Measurements from ENCODE around the gene DENR. TPM values are rescaled to one million over a fixed set of nuclear protein-coding genes. Genes with fewer than 3 reads are reported as not detected.
A peak's percentile ranks its signal among the peaks of the same experiment; 100 is the strongest.

Gene DENR
- total and polyA plus RNA-seq, 2 of the 13 experiments (the other 11 are each of a cell fraction or from before 2014, with no cell fraction given) = 30.0 to 59.1 TPM

GRCh38 chr12:122730215-122731014, 22.2 kb upstream of the DENR start, which contains the start of gene HCAR1:
TSS of gene HCAR1 (minus strand) at chr12:122730844. CDS start at chr12:122730339, 505 bp downstream.
- peaks cover 73% of the 10 kb centered on the region for H3K4me1 ChIP-seq (ENCODE audit: insufficient read depth, low read length)
- CTCF ChIA-PET (ENCODE audit: low intra/inter-chr PET ratio, low total read pairs) = no interaction called here
- peak within 1 kb of the TSS; percentile 68 to 80 (median 76) for H3K4me3 ChIP-seq (replicated peaks in 1 of 3; ENCODE audit: insufficient read depth in 1 of 3, low read depth in 2 of 3, low read length in 3 of 3)
- WGBS (ENCODE audit: low lambda C conversion rate) = 3% methylated on average over 19 of the region's 32 CpGs
- H3K27me3 ChIP-seq (ENCODE audit: control insufficient read depth in 1 of 2, insufficient read depth in 2 of 2, low read length in 2 of 2) = no peaks in the 10 kb centered on the region
- no peaks in the 10 kb centered on the region for H3K36me3 ChIP-seq (replicated peaks in 1 of 2; ENCODE audit: control insufficient read depth in 1 of 2, insufficient read depth in 2 of 2, low read length in 2 of 2)
- H3K9me3 ChIP-seq (ENCODE audit: low read length) = no peaks in the 10 kb centered on the region
- ATAC-seq (peak; percentile 83), DNase-seq (ENCODE audit: low spot score) (peak; percentile 40), FAIRE-seq (peak; percentile 34)
- H3K79me2 ChIP-seq (ENCODE audit: insufficient read depth, low read length) = no peaks in the 10 kb centered on the region
- BruUV-seq (replicated peaks) = no TSS peak
- peak within 1 kb of the TSS; percentile 19 for H3K27ac ChIP-seq (ENCODE audit: extremely low read length, insufficient read depth, low read length)
- H2AFZ ChIP-seq (ENCODE audit: low read length) = peak within 1 kb of the TSS; percentile 91
- POLR2A ChIA-PET = interaction anchor here (1.4 kb wide), 1 partner anchor 10 kb away, joined by 4 read pairs; no protein-coding TSS in a partner anchor
- intact Hi-C loops (cut with micrococcal nuclease; ENCODE audit: unreplicated experiment) (no loop called here), in situ Hi-C loops (cut with HindIII; ENCODE audit: extremely low pct_ligation_motif_present, low pct_unique_long_range_greater_than_20kb) (no loop called here)
- peak within 1 kb of the TSS; percentile 58 for H3K9ac ChIP-seq (ENCODE audit: insufficient read depth, low read depth, low read length)
- peak within 1 kb of the TSS; percentile 95 for H3K4me2 ChIP-seq (ENCODE audit: low read depth, low read length)
- no peaks in the 10 kb centered on the region for H4K20me1 ChIP-seq (ENCODE audit: insufficient read depth, low read length)
- TF ChIP-seq ATAD3A (CRISPR knock-in tag; IDR thresholded peaks at IDR 0.05) (no peak), ZKSCAN1 (IDR thresholded peaks at IDR 0.05; ENCODE audit: low read length) (no peak), SALL1 (CRISPR knock-in tag; IDR thresholded peaks at IDR 0.05) (peak; percentile 34; the same call in 1 of the 2 replicates), ZSCAN25 (CRISPR knock-in tag; IDR thresholded peaks at IDR 0.05) (no peak), SAP130 (CRISPR knock-in tag; IDR thresholded peaks at IDR 0.05; ENCODE audit: low read depth) (no peak), AHR (CRISPR knock-in tag; IDR thresholded peaks at IDR 0.05) (no peak), HDAC6 (IDR thresholded peaks at IDR 0.05; ENCODE audit: low read depth, low read length) (no peak), ZFP36L2 (CRISPR knock-in tag; IDR thresholded peaks at IDR 0.05) (no peak), POLR2A (IDR thresholded peaks at IDR 0.05; ENCODE audit: insufficient read depth in 1 of 2, low read depth in 2 of 2, low read length in 2 of 2) (0 out of 4 replicates have a peak, but pooled peaks of 1 of the 2 experiments have one; percentile 24), ZBTB20 (CRISPR knock-in tag; IDR thresholded peaks at IDR 0.05; ENCODE audit: borderline replicate concordance, low read depth) (no peak), TIGD3 (CRISPR knock-in tag; IDR thresholded peaks at IDR 0.05; ENCODE audit: borderline replicate concordance) (no peak), SMC3 (IDR thresholded peaks at IDR 0.05; ENCODE audit: low read length) (no peak), RAD21 (CRISPR knock-in tag; IDR thresholded peaks at IDR 0.05) (peak; percentile 20; the same call in 1 of the 2 replicates), ZNF850 (CRISPR knock-in tag; conservative IDR thresholded peaks at IDR 0.05) (no peak), NR3C1 (CRISPR knock-in tag; IDR thresholded peaks at IDR 0.05) (no peak)
- TF ChIP-seq, protein P1, sequence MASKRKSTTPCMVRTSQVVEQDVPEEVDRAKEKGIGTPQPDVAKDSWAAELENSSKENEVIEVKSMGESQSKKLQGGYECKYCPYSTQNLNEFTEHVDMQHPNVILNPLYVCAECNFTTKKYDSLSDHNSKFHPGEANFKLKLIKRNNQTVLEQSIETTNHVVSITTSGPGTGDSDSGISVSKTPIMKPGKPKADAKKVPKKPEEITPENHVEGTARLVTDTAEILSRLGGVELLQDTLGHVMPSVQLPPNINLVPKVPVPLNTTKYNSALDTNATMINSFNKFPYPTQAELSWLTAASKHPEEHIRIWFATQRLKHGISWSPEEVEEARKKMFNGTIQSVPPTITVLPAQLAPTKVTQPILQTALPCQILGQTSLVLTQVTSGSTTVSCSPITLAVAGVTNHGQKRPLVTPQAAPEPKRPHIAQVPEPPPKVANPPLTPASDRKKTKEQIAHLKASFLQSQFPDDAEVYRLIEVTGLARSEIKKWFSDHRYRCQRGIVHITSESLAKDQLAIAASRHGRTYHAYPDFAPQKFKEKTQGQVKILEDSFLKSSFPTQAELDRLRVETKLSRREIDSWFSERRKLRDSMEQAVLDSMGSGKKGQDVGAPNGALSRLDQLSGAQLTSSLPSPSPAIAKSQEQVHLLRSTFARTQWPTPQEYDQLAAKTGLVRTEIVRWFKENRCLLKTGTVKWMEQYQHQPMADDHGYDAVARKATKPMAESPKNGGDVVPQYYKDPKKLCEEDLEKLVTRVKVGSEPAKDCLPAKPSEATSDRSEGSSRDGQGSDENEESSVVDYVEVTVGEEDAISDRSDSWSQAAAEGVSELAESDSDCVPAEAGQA (IDR thresholded peaks at IDR 0.05; ENCODE audit: low read depth) = no peak
- TF ChIP-seq, protein P1 (CRISPR knock-in tag; IDR thresholded peaks at IDR 0.05; ENCODE audit: borderline replicate concordance) = no peak
- TF ChIP-seq, protein P2, sequence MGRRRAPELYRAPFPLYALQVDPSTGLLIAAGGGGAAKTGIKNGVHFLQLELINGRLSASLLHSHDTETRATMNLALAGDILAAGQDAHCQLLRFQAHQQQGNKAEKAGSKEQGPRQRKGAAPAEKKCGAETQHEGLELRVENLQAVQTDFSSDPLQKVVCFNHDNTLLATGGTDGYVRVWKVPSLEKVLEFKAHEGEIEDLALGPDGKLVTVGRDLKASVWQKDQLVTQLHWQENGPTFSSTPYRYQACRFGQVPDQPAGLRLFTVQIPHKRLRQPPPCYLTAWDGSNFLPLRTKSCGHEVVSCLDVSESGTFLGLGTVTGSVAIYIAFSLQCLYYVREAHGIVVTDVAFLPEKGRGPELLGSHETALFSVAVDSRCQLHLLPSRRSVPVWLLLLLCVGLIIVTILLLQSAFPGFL (CRISPR knock-in tag; IDR thresholded peaks at IDR 0.05) = no peak
